Measurements from ENCODE around the gene EFCAB9.
A peak's percentile ranks its signal among the peaks of the same experiment; 100 is the strongest.

EFCAB9 gene

DNA sequence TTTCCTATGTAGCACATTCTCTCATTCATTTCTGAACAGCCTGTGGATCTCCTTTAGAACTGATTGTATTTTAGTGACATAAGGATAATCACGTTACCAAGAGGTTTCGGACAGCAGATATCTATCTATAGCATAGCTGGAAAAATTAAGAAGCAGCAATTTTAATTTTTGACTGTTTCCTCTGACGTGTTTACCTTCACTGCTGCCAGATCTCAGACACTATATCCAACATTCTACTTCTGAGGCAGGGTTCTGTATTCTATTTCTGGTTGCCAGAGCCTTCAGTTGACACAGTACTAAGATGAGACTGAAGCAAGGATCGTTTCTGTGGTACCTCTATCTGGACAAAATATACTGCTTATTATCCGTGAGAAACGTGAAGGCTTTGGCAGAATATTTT is at the start of gene EFCAB9:
Gene EFCAB9 (plus strand): TSS at position 301 of the 400 bp plus-strand sequence. CDS start 1 bp downstream, at position 302.
- ChIA-PET CTCF (interaction anchor here (0.6 kb wide), 3 partner anchors 189 to 282 kb away, joined by 4 to 6 read pairs (median 4); no protein-coding TSS in a partner anchor), POLR2A (ENCODE audit: low non-redundant PET) (no interaction called here)
- H3K27ac ChIP-seq = no peak within 1 kb of the TSS
- TF ChIP-seq, protein P1, sequence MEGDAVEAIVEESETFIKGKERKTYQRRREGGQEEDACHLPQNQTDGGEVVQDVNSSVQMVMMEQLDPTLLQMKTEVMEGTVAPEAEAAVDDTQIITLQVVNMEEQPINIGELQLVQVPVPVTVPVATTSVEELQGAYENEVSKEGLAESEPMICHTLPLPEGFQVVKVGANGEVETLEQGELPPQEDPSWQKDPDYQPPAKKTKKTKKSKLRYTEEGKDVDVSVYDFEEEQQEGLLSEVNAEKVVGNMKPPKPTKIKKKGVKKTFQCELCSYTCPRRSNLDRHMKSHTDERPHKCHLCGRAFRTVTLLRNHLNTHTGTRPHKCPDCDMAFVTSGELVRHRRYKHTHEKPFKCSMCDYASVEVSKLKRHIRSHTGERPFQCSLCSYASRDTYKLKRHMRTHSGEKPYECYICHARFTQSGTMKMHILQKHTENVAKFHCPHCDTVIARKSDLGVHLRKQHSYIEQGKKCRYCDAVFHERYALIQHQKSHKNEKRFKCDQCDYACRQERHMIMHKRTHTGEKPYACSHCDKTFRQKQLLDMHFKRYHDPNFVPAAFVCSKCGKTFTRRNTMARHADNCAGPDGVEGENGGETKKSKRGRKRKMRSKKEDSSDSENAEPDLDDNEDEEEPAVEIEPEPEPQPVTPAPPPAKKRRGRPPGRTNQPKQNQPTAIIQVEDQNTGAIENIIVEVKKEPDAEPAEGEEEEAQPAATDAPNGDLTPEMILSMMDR (conservative IDR thresholded peaks at IDR 0.05; ENCODE audit: low read depth) = no peak
- no peak for DNase-seq (ENCODE audit: low spot score)

GRCh38 chr5:172144291-172144815 is 49.6 kb upstream of the EFCAB9 start:
- ChIA-PET POLR2A (ENCODE audit: low non-redundant PET) (no interaction called here), CTCF (interaction anchor here (0.6 kb wide), 1 partner anchor 38 kb away, joined by 8 read pairs; no protein-coding TSS in a partner anchor)
- H3K27ac ChIP-seq = no peak overlapping the region
- DNase-seq (ENCODE audit: low spot score) = no peak
- TF ChIP-seq, protein P1 (conservative IDR thresholded peaks at IDR 0.05; ENCODE audit: low read depth) = no peak

- TF ChIP-seq, protein P1 (conservative IDR thresholded peaks at IDR 0.05; ENCODE audit: low read depth) = no peak
- H3K27ac ChIP-seq = no peak overlapping the region; the same call in 1 of the 2 replicates
- no peak for DNase-seq (ENCODE audit: low spot score)
- ChIA-PET CTCF (interaction anchor here (0.6 kb wide), 1 partner anchor 39 kb away, joined by 8 read pairs; no protein-coding TSS in a partner anchor), POLR2A (ENCODE audit: low non-redundant PET) (no interaction called here)
Measured at GRCh38 chr5:172144931-172145869, 48.8 kb upstream of the EFCAB9 start.

GRCh38 chr5:172145870-172146747 is 47.9 kb upstream of the EFCAB9 start:
- TF ChIP-seq, protein P1 (conservative IDR thresholded peaks at IDR 0.05; ENCODE audit: low read depth) = no peak
- ChIA-PET POLR2A (ENCODE audit: low non-redundant PET) (no interaction called here), CTCF (no interaction called here)
- no peak overlapping the region; the same call in 1 of the 2 replicates for H3K27ac ChIP-seq
- peak; percentile 34 for DNase-seq (ENCODE audit: low spot score)

DNA sequence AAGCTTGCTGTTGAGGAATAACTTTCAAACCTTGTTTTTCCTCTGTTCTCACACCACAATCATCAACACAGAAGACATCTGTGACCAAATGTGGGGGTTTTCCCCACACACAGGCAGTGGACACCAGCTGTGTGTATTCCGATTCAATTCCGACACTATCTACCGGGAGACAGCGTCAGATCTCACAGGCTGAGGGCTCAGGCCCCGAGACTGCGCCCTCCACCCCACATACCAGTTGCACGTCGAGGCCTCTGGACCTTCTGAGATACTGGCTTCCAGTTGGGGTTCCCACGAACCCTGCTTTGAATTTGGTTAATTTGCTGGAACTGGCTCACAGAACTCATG is 47.3 kb upstream of the EFCAB9 start:
- POLR2A ChIA-PET (ENCODE audit: low non-redundant PET) = no interaction called here
- CTCF ChIA-PET = no interaction called here
- no peak overlapping the region for H3K27ac ChIP-seq
- TF ChIP-seq, protein P1 (conservative IDR thresholded peaks at IDR 0.05; ENCODE audit: low read depth) = no peak
- DNase-seq (ENCODE audit: low spot score) = no peak

GRCh38 chr5:172147857-172148256 is 46.1 kb upstream of the EFCAB9 start:
- POLR2A ChIA-PET (ENCODE audit: low non-redundant PET) = interaction anchor here (0.7 kb wide), 1 partner anchor 14 kb away, joined by 5 read pairs; no protein-coding TSS in a partner anchor

More at GRCh38 chr5:172147857-172148256, 46.1 kb upstream of the EFCAB9 start:
- CTCF ChIA-PET = no interaction called here
- no peak overlapping the region for H3K27ac ChIP-seq
- TF ChIP-seq, protein P1 (conservative IDR thresholded peaks at IDR 0.05; ENCODE audit: low read depth) = no peak
- no peak for DNase-seq (ENCODE audit: low spot score)
